ENCODE results near the gene SPRTN.

The SPRTN gene

GRCh38 chr1:231313661-231314060 is 24.4 kb upstream of the SPRTN start:
- DNase-seq (ENCODE audit: extremely low spot score) = no peak
- TF ChIP-seq, protein P1, sequence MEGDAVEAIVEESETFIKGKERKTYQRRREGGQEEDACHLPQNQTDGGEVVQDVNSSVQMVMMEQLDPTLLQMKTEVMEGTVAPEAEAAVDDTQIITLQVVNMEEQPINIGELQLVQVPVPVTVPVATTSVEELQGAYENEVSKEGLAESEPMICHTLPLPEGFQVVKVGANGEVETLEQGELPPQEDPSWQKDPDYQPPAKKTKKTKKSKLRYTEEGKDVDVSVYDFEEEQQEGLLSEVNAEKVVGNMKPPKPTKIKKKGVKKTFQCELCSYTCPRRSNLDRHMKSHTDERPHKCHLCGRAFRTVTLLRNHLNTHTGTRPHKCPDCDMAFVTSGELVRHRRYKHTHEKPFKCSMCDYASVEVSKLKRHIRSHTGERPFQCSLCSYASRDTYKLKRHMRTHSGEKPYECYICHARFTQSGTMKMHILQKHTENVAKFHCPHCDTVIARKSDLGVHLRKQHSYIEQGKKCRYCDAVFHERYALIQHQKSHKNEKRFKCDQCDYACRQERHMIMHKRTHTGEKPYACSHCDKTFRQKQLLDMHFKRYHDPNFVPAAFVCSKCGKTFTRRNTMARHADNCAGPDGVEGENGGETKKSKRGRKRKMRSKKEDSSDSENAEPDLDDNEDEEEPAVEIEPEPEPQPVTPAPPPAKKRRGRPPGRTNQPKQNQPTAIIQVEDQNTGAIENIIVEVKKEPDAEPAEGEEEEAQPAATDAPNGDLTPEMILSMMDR (IDR thresholded peaks at IDR 0.05; ENCODE audit: control extremely low read depth, extremely low read depth, low read depth, missing control alignments) = no peak
- CTCF ChIA-PET = interaction anchor here (1.6 to 10.6 kb wide), 3 partner anchors 10 to 292 kb away, joined by 4 to 87 read pairs (median 24); partner anchors contain the start of genes EXOC8 and SPRTN
- POLR2A ChIA-PET = no interaction called here

- TF ChIP-seq, protein P1 (IDR thresholded peaks at IDR 0.05; ENCODE audit: control extremely low read depth, extremely low read depth, low read depth, missing control alignments) = peak; percentile 85
- ChIA-PET POLR2A (no interaction called here), CTCF (interaction anchor here (0.7 to 10.6 kb wide), 21 partner anchors 9 to 313 kb away, joined by 3 to 87 read pairs (median 3); partner anchors contain the start of genes EXOC8 and SPRTN)
- DNase-seq (ENCODE audit: extremely low spot score) = peak; percentile 58
Measured at GRCh38 chr1:231315887-231316286, 22.2 kb upstream of the SPRTN start.

DNA sequence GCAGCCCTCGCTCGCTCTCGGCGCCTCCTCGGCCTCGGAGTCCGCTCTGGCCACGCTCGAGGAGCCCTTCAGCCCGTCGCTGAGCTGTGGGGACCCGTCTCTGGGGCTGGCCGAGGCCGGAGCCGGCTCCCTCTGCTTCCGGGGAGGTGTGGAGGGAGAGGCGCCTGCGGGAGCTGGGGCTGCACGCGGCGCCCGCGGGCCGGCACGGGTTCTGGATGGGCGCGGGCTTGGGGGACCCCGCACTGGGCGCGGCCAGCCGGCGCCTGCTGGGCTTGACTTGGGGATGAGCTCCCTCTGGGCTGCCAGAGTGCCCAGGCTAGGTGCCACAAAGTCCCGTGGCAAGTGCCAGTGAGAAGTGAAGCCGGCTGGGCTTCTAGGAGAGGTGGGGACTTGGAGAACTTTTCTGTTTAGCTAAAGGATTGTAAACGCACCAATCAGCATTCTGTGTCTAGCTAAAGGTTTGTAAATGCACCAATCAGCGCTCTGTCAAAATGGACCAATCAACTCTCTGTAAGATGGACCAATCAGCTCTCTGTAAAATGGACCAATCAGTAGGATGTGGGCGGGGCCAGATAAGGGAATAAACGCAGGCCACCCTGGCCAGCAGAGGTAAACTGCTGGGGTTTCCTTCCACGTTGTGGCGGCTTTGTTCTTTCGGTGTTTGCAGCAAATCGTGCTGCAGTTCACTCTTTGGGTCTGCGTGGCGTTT is 20.6 kb upstream of the SPRTN start:
- POLR2A ChIA-PET = interaction anchor here (1.0 kb wide), 1 partner anchor 20 kb away, joined by 3 read pairs; the partner anchor contains the start of genes EXOC8 and SPRTN
- TF ChIP-seq, protein P1 (IDR thresholded peaks at IDR 0.05; ENCODE audit: control extremely low read depth, extremely low read depth, low read depth, missing control alignments) = no peak
- DNase-seq (ENCODE audit: extremely low spot score) = no peak
- CTCF ChIA-PET = interaction anchor here (1.1 to 10.6 kb wide), 6 partner anchors 14 to 288 kb away, joined by 3 to 87 read pairs (median 14); partner anchors contain the start of genes EXOC8 and SPRTN

DNA sequence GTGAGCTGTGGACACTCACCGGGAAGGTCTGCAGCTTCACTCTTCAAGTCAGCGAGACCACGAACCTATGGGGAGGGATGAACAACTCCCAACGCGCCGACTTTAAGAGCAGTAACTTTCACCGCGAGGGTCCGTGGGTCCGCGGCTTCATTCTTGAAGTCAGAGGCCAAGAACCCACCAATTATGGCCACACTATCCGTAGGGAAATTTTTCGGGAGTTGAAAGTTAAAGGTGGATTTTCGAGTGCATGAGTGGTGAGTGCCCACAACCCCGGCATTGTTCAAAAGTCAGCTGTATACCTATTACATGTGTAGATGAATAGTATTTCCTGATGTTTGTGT is 20.1 kb upstream of the SPRTN start:
- POLR2A ChIA-PET = interaction anchor here (1.0 kb wide), 1 partner anchor 19 kb away, joined by 3 read pairs; the partner anchor contains the start of genes EXOC8 and SPRTN
- TF ChIP-seq, protein P1 (IDR thresholded peaks at IDR 0.05; ENCODE audit: control extremely low read depth, extremely low read depth, low read depth, missing control alignments) = no peak
- DNase-seq (ENCODE audit: extremely low spot score) = no peak
- CTCF ChIA-PET = interaction anchor here (2.2 to 10.6 kb wide), 2 partner anchors 17 to 272 kb away, joined by 5 to 87 read pairs; partner anchors contain the start of genes EXOC8 and SPRTN

- TF ChIP-seq, protein P1 (IDR thresholded peaks at IDR 0.05; ENCODE audit: control extremely low read depth, extremely low read depth, low read depth, missing control alignments) = no peak
- no peak for DNase-seq (ENCODE audit: extremely low spot score)
- ChIA-PET POLR2A (interaction anchor here (1.0 kb wide), 1 partner anchor 19 kb away, joined by 3 read pairs; the partner anchor contains the start of genes EXOC8 and SPRTN), CTCF (interaction anchor here (1.6 to 10.6 kb wide), 3 partner anchors 16 to 272 kb away, joined by 4 to 87 read pairs (median 5); partner anchors contain the start of genes EXOC8 and SPRTN)
Measured at GRCh38 chr1:231318568-231318967, 19.5 kb upstream of the SPRTN start.

DNA sequence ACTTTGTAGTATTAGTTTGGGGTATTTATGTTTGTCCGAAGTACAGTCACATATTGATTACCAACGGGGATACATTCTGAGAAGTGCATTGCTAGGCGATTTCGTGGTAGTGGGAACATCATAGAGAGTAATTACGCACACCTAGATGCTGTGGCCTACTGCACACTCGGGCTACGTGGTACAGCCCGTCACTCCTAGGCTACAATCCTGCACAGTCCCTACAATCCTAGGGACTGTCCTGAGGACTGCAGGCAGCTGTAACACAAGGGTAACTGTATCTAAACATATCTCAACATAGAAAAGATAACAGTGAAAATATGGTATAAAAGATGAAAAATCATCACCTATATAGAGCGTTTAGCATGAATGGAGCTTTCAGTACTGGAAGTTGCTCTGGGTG is 19.0 kb upstream of the SPRTN start:
- ChIA-PET CTCF (interaction anchor here (1.0 to 10.6 kb wide), 4 partner anchors 16 to 271 kb away, joined by 3 to 87 read pairs (median 4); partner anchors contain the start of genes EXOC8 and SPRTN), POLR2A (no interaction called here)
- DNase-seq (ENCODE audit: extremely low spot score) = no peak
- TF ChIP-seq, protein P1 (IDR thresholded peaks at IDR 0.05; ENCODE audit: control extremely low read depth, extremely low read depth, low read depth, missing control alignments) = no peak

All from GM10248 (cell line).